Coronary artery (tissue), 2 donors: ENCODE results near the gene SEMA3E.

Source experiments
- DNase-seq: peaks from one replicate; pipeline ENCODE4 v3.0.0-alpha.2; 2017; ENCODE audit warnings: low spot score
- H3K27ac ChIP-seq, 2 donors: fragments of 200-600 bp; sonication (generic); one replicate each; pipeline ENCODE4 v1.5.1; 2016 to 2019
- H3K4me3 ChIP-seq: fragments of 200-600 bp; sonication (generic); 2 replicates; pipeline ENCODE4 v1.5.1; 2016; ENCODE audit warnings: mild to moderate bottlenecking, moderate library complexity
- TF ChIP-seq, protein P1 (sequence below): fragments of 200-600 bp; sonication (generic); IDR thresholded peaks from one replicate; pipeline ENCODE4 v1.5.1; 2019; ENCODE audit warnings: antibody characterized with exemption

The SEMA3E gene

DNA sequence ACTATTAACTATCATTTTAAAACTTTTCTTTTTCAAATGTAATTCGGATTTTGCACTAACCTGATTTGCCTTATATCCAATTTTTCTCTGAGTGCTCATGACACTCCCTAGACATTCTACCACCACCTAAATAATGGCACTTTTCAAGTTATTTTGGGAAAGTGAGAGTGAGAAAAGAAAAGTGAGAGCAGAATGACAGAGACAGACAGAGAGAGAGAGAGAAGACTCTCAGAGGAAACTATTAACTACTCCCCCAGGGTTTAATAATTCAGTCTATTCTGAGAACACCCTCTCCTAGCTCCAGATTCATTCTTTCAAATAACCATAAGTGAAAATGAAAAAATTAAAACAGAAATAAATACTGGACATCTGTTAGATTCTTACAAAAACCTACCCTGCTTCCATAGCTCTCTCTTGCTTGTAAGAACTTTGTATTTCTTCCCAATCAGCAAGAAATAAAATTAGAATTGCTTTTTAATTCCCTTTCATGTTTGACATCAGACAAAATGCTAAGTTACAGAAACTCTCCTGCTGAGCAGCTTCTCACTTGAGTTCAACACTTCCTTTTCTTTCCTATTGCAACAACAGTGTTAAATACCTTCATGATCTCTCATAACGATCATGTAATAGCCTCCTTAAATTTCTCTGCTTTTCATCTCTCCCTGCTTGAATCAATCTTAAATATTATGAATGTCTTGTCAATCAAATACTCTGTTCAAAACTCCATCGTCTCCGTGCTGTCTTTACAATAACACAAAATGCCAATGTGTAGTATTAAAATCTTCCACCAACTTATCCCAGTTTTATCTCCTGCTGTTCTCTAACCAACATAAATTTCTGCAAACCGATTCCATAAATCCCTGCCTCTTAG is 191.7 kb downstream of the SEMA3E start:
- no peak overlapping the region for H3K27ac ChIP-seq
- no peak for DNase-seq
- H3K4me3 ChIP-seq, result no peak overlapping the region
- TF ChIP-seq, protein P1, sequence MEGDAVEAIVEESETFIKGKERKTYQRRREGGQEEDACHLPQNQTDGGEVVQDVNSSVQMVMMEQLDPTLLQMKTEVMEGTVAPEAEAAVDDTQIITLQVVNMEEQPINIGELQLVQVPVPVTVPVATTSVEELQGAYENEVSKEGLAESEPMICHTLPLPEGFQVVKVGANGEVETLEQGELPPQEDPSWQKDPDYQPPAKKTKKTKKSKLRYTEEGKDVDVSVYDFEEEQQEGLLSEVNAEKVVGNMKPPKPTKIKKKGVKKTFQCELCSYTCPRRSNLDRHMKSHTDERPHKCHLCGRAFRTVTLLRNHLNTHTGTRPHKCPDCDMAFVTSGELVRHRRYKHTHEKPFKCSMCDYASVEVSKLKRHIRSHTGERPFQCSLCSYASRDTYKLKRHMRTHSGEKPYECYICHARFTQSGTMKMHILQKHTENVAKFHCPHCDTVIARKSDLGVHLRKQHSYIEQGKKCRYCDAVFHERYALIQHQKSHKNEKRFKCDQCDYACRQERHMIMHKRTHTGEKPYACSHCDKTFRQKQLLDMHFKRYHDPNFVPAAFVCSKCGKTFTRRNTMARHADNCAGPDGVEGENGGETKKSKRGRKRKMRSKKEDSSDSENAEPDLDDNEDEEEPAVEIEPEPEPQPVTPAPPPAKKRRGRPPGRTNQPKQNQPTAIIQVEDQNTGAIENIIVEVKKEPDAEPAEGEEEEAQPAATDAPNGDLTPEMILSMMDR, result no peak

DNA sequence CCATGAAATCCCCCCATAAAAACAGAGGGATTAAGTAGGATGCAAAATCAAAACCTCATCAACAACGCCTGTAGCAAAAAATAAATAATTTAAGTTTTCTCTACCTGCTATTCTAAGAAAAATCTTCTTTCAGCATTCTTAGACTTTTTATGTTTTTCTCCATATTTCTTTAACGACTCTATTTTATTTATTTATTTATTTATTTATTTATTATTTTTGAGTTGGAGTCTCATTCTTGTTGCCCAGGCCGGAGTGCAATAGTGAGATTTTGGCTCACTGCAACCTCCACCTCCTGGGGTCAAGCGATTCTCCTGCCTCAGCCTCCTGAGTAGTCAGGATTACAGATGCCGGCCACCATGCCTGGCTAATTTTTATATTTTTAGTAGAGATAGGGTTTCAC is 192.5 kb downstream of the SEMA3E start:
- no peak overlapping the region for H3K4me3 ChIP-seq
- no peak overlapping the region for H3K27ac ChIP-seq
- TF ChIP-seq, protein P1, result no peak
- no peak for DNase-seq

DNA sequence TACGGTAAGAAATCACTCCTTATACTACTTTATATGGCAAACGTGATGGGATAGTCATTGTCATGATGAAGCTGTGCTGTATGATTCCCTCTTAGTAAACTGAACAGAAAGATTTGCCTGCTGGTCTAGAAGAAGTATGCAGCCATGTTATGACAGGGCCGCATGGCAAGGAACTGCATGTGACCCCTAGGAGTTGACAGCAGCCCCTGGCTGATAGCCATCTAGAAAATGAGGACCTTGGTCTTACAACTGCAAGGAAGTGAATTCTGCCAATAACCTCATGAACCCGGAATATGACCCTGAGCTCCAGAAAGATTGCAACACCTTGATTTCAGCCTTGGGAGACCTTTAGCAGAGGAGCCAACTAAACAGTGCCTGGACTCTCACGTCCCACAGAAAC is 193.3 kb downstream of the SEMA3E start:
- TF ChIP-seq, protein P1, result no peak
- no peak overlapping the region for H3K4me3 ChIP-seq
- no peak for DNase-seq
- no peak overlapping the region for H3K27ac ChIP-seq

DNA sequence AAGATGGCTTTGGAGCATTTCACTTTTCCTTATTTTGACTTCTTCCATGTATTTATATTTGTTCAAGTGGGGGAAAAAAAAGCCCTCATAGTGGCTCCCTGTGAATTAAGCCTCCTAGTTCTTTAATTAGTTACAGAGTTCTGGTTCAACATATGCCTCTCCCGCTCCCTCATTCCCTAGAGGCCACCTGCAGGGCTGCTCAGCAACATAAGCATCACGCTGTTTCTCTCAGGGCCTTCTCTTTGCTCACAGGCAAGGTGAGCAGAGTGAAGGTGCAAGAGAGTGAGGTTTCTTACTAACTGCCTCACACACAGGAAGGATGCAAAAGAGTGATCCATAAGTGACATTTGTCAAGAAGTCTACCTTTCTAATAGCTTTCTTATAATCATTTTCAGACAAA is 196.7 kb downstream of the SEMA3E start:
- Histone ChIP-seq H3K27ac (no peak overlapping the region), H3K4me3 (no peak overlapping the region)
- no peak for DNase-seq
- TF ChIP-seq, protein P1, result no peak

DNA sequence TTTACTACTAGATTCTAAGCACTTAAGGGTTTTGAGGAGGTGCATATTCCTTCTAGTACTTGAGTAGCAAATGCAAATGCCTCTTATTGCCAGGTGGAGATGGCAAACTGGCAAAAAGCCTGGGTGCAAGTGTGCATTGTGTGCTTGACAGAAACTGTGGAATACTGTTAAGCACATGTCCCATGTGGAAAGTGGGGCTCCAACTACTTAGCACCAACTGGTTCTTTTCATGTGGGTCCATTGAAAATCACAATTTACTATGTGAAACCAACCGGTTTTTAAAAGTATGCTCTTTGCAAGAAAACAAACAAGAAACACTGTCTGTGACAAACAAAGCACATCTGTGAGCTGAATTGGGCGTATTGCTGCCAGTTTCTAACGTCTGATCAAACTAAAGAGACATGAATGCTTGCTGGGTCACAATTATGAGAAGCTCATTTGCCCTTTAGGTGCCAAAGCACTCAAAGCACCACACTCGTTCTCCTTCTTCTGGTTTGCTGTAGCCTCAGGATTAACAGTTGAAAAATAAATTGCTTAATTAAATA is 197.4 kb downstream of the SEMA3E start:
- no peak for DNase-seq
- H3K27ac ChIP-seq, result no peak overlapping the region
- H3K4me3 ChIP-seq, result no peak overlapping the region
- TF ChIP-seq, protein P1, result no peak

DNA sequence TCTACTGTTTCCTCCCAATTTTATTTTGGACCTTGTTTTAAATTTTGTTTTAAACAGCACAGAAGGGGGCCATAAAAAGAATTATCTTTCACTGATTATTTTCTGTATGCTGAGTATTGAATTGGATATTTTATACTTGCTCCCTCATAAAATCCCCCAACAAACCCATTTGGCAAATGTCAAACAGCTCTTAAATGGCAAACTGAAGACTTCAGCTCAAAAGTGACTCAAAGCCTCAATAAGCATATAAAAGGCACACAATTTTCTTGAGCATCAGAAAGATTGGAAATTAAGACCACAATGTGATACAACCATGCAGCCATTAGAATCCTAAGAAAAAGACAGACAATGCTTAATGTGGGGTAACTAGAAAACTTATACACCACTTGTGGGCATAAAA is 199.2 kb downstream of the SEMA3E start:
- Histone ChIP-seq H3K4me3 (no peak overlapping the region), H3K27ac (no peak overlapping the region)
- no peak for DNase-seq
- TF ChIP-seq, protein P1, result no peak

DNA sequence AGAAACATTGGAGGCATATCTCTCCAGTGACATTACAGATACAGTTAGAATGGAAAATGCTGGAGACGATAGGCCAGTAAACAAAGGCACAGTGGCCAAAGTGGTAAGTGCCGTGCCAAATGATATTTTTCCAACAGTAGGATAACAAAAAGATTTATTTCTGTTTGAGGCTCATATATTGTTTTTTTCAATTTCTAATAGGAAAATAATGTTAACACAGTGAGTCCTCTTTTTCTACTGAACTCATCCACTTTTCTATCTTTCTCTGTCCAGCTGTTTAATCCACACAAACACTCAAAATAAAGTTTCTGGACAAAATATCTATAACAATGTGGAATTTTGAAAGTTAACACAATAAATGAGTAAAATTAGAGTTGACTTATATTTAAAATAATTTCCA is 201.3 kb downstream of the SEMA3E start:
- DNase-seq, result no peak
- Histone ChIP-seq H3K27ac (no peak overlapping the region), H3K4me3 (no peak overlapping the region)
- TF ChIP-seq, protein P1, result no peak
